GM19043 (cell line): ENCODE data around the gene ARHGEF35.
A peak's percentile ranks its signal among the peaks of the same experiment; 100 is the strongest.
"Not testable (repeated sequence)": the region's sequence is repeated elsewhere in the genome, so short reads cannot be mapped to it uniquely, and the experiment has no call there.

Experiments
- ATAC-seq: cut with Tn5 transposase; IDR thresholded peaks from one replicate; pipeline ENCODE4 v1.9.1; 2021; ENCODE audit warnings: low read depth; ENCODE audit not compliant: unreplicated experiment

ARHGEF35 gene

GRCh38 chr7:144179165-144179479, 16.5 kb downstream of the ARHGEF35 start:
- ATAC-seq: peak; percentile 25

GRCh38 chr7:144178380-144179164, 17.1 kb downstream of the ARHGEF35 start:
- peak; percentile 93 for ATAC-seq

- ATAC-seq: no peak
Measured at GRCh38 chr7:144174613-144175012, 21.0 kb downstream of the ARHGEF35 start.

- ATAC-seq: not testable (repeated sequence)
Measured at GRCh38 chr7:144171594-144172350, 23.9 kb downstream of the ARHGEF35 start.

GRCh38 chr7:144164784-144165183, 30.8 kb downstream of the ARHGEF35 start:
- ATAC-seq: no peak

GRCh38 chr7:144158861-144159260, 36.8 kb downstream of the ARHGEF35 start:
- no peak for ATAC-seq

GRCh38 chr7:144148224-144148827, 47.3 kb downstream of the ARHGEF35 start:
- ATAC-seq: no peak

GRCh38 chr7:144144426-144144825, 51.2 kb downstream of the ARHGEF35 start:
- ATAC-seq: no peak

- ATAC-seq: no peak
Measured at GRCh38 chr7:144142187-144142586, 53.4 kb downstream of the ARHGEF35 start.

- ATAC-seq: no peak
Measured at GRCh38 chr7:144137501-144137900, 58.1 kb downstream of the ARHGEF35 start.
